Natural killer cell treated with Interleukin-12 subunit alpha and Interleukin-12 subunit beta and Interleukin-15 and Interleukin-18, amount 100 ng/mL, for 72 hours (primary cell): Measurements from ENCODE around the gene NTRK3. TPM values are rescaled to one million over a fixed set of nuclear protein-coding genes. Genes with fewer than 3 reads are reported as not detected.

Experiments
- ATAC-seq, 2 donors: fragments of 150-1000 bp; cut with Tn5 transposase in 1 of 2; sonication (Bioruptor Pico), chemical (Tn5 transposase) in 1 of 2; 2 replicates each; pipeline ENCODE4 v1.10.0; 2021
- DNase-seq: peaks from one replicate; pipeline ENCODE4 v3.0.0; 2022; ENCODE audit warnings: low spot score
- H3K27ac Mint-ChIP-seq, 2 donors: 1 replicate in 1 of 2; 2 replicates in 1 of 2; pipeline ENCODE4 v1.8.0; 2022; ENCODE audit warnings: mixed read lengths in 2 of 2, mild to moderate bottlenecking in 1 of 2, moderate library complexity in 1 of 2
- H3K27me3 Mint-ChIP-seq, 2 donors: 1 replicate in 1 of 2; 2 replicates in 1 of 2; pipeline ENCODE4 v1.8.0; 2022; ENCODE audit warnings: mixed read lengths in 2 of 2
- H3K36me3 Mint-ChIP-seq: one replicate; pipeline ENCODE4 v1.8.0; 2022; ENCODE audit warnings: mixed read lengths
- H3K4me1 Mint-ChIP-seq, 2 donors: 1 replicate in 1 of 2; 2 replicates in 1 of 2; pipeline ENCODE4 v1.8.0; 2022; ENCODE audit warnings: low read depth in 2 of 2, mixed read lengths in 2 of 2, mild to moderate bottlenecking in 1 of 2
- H3K4me3 Mint-ChIP-seq: one replicate; pipeline ENCODE4 v1.8.0; 2022; ENCODE audit warnings: mixed read lengths
- H3K9me3 Mint-ChIP-seq: 2 replicates; pipeline ENCODE4 v1.8.0; 2022; ENCODE audit warnings: mixed read lengths
- total RNA-seq, 2 donors: library from RNA; stranded (reverse); gene quantifications; one replicate each; pipeline ENCODE4 v1.2.3, GENCODE V29; 2022

Gene NTRK3
- total RNA-seq, 2 donors from 2014 or later = 0.42 to 1.2 TPM

DNA sequence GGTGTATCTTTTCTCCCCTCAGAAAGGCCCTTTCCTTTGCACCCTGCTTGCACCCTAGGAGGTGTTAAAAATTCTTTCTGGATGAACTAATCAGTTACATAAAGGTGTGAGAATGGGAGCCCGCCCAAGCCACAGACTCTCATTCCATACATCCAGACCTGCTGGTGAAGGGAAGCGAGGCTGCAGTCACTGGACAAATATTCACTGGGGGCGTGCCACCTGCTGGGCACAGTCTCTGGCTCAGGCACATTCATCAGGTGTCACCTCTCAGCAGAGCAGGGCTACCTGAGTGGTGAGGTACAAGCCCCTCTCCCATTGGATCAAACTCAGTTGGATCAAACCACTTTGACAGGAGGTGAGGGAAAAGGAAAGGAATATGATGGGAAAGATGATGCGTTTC lies 52.0 kb downstream of the NTRK3 start:
- Mint-ChIP-seq H3K27ac (no peak overlapping the region), H3K4me3 (no peak overlapping the region), H3K36me3 (no peaks in the 10 kb centered on the region), H3K4me1 (no peaks in the 10 kb centered on the region), H3K27me3 (peaks cover 11 to 27% of the 10 kb centered on the region in 2 donors), H3K9me3 (no peaks in the 10 kb centered on the region)
- DNase-seq (no peak), ATAC-seq (no peak)

DNA sequence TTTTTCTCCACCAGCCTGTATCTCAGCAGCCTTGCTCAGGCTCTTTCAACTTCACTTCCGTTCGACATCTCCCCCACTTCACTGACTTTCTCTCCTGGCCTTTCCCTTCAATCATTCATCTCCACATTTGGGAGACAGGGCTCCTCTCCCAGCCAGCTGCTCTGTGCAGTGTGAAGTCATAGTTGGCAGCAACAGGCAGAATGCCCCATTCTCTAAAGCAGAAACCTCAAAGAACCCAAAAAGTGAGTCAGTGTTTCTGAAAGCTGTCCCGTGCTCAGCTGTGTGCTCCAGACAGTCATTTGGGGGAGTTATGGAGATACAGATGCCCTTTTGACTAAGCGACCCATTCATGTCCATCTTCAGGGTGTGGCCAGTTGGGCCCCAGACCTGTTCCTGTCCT lies 54.3 kb downstream of the NTRK3 start:
- no peak overlapping the region for H3K4me3 Mint-ChIP-seq
- no peak for ATAC-seq
- peaks cover 8 to 19% of the 10 kb centered on the region in 2 donors for H3K27me3 Mint-ChIP-seq
- no peaks in the 10 kb centered on the region for H3K36me3 Mint-ChIP-seq
- no peak overlapping the region for H3K27ac Mint-ChIP-seq
- H3K4me1 Mint-ChIP-seq = no peaks in the 10 kb centered on the region
- H3K9me3 Mint-ChIP-seq = no peaks in the 10 kb centered on the region
- DNase-seq = no peak

- DNase-seq (no peak), ATAC-seq (no peak)
- Mint-ChIP-seq H3K27me3 (peaks cover 12 to 28% of the 10 kb centered on the region in 2 donors), H3K27ac (no peak overlapping the region), H3K4me3 (no peak overlapping the region), H3K36me3 (no peaks in the 10 kb centered on the region), H3K9me3 (no peaks in the 10 kb centered on the region), H3K4me1 (no peaks in the 10 kb centered on the region)
These were observed 55.3 kb downstream of the NTRK3 start for GRCh38 chr15:88201207-88201606.

- no peaks in the 10 kb centered on the region for H3K36me3 Mint-ChIP-seq
- H3K4me3 Mint-ChIP-seq = no peak overlapping the region
- no peak for ATAC-seq
- H3K27ac Mint-ChIP-seq = no peak overlapping the region
- no peak for DNase-seq
- H3K4me1 Mint-ChIP-seq = no peaks in the 10 kb centered on the region
- no peaks in the 10 kb centered on the region for H3K9me3 Mint-ChIP-seq
- peaks cover 18 to 30% of the 10 kb centered on the region in 2 donors for H3K27me3 Mint-ChIP-seq
These were observed 59.6 kb downstream of the NTRK3 start for GRCh38 chr15:88196961-88197360.

DNA sequence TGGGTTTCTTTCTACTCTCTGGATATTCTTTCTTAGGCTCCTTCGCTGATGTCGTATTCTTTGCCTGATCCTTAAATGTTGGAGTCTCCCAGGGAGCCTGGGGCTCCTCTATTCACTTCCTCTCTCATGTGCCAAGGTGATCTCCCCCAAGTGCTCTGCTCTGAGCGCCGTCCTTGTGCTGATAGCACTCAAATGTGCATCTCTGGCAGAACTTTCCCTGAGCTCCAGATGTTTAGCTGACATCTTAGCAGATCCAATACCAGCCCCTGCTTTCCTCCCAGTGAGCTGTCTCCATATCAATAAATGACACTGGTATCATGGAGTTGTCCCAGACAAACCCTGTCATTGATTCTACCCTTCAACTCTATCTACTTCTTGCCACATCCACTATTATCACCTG lies 62.4 kb downstream of the NTRK3 start:
- Mint-ChIP-seq H3K9me3 (no peaks in the 10 kb centered on the region), H3K27ac (no peak overlapping the region), H3K4me3 (no peak overlapping the region), H3K36me3 (no peaks in the 10 kb centered on the region), H3K27me3 (peaks cover 18 to 28% of the 10 kb centered on the region in 2 donors), H3K4me1 (no peaks in the 10 kb centered on the region)
- no peak for ATAC-seq
- no peak for DNase-seq

- Mint-ChIP-seq H3K9me3 (no peaks in the 10 kb centered on the region), H3K27ac (no peak overlapping the region), H3K36me3 (no peaks in the 10 kb centered on the region), H3K4me1 (no peaks in the 10 kb centered on the region), H3K4me3 (no peak overlapping the region), H3K27me3 (peaks cover 17 to 28% of the 10 kb centered on the region in 2 donors)
- DNase-seq (no peak), ATAC-seq (no peak)
These were observed 63.1 kb downstream of the NTRK3 start for GRCh38 chr15:88193415-88193814.

DNA sequence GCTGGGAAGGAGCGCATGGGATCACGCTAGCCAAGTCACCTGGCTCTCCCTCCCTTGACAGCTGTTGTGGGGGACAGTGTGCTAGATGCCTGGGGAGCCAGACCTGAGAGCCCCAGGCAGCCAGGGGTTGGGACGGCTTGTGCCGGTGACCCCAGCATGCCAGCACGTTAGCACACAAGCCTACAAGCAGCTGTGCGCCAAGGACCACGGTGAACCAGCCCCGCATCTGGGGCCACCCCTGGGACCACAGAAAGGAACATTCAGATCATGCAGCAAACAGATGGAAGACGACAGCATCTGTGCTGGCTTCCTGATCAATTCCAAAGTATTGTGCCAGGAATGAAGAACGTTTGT lies 64.8 kb downstream of the NTRK3 start:
- no peak overlapping the region for H3K27ac Mint-ChIP-seq
- no peaks in the 10 kb centered on the region for H3K36me3 Mint-ChIP-seq
- H3K4me3 Mint-ChIP-seq = no peak overlapping the region
- no peak for DNase-seq
- ATAC-seq = no peak
- no peaks in the 10 kb centered on the region for H3K9me3 Mint-ChIP-seq
- no peaks in the 10 kb centered on the region for H3K4me1 Mint-ChIP-seq
- H3K27me3 Mint-ChIP-seq = peaks cover 16 to 21% of the 10 kb centered on the region in 2 donors

DNA sequence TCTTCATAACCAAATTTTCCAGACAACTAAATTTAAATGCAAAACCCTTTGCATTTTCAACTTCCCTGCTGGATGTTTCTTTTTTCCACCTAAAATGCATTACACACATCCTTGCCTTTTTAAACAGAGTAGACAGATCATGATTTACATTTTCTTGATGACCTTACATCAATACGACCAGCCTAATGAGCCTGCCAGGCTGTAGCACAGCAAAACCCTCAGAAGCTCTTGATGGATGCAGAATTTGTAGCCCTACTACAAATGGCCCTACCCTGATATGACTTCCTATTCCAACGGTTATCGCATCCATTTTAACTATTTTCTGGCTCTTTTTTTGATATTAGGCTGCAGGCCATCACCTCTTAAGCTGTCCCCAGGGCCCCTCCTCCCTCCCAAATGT lies 66.3 kb downstream of the NTRK3 start:
- Mint-ChIP-seq H3K9me3 (no peaks in the 10 kb centered on the region), H3K36me3 (no peaks in the 10 kb centered on the region), H3K4me1 (no peaks in the 10 kb centered on the region), H3K27ac (no peak overlapping the region), H3K27me3 (peaks cover 16% of the 10 kb centered on the region in 2 donors), H3K4me3 (no peak overlapping the region)
- DNase-seq = no peak
- no peak for ATAC-seq

DNA sequence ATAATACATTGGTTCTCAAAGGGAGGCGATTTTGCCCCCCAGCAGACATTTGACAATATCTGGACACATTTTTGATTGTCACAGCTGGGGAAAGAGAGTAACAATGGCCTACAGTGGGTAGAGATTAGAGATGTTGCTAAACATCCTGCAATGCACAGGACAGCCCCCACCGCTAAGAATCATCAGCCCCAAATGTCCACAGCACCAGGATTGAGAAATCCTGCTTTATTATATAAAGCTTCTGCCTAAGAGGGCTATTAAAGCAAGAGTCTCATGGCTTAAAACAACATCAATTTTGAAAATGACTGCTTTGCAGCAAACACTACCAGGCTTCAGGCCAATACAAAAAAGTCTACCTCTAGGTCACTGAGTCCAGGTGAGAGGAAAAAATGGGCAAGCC lies 68.2 kb downstream of the NTRK3 start:
- no peak overlapping the region for H3K4me3 Mint-ChIP-seq
- DNase-seq (no peak), ATAC-seq (no peak)
- no peaks in the 10 kb centered on the region for H3K36me3 Mint-ChIP-seq
- H3K27me3 Mint-ChIP-seq = peaks cover 0 to 9% of the 10 kb centered on the region in 2 donors
- H3K9me3 Mint-ChIP-seq = no peaks in the 10 kb centered on the region
- no peaks in the 10 kb centered on the region for H3K4me1 Mint-ChIP-seq
- H3K27ac Mint-ChIP-seq = no peak overlapping the region

GRCh38 chr15:88187195-88187594 lies 69.3 kb downstream of the NTRK3 start:
- Mint-ChIP-seq H3K4me3 (no peak overlapping the region), H3K9me3 (no peaks in the 10 kb centered on the region), H3K36me3 (no peaks in the 10 kb centered on the region)

DNA sequence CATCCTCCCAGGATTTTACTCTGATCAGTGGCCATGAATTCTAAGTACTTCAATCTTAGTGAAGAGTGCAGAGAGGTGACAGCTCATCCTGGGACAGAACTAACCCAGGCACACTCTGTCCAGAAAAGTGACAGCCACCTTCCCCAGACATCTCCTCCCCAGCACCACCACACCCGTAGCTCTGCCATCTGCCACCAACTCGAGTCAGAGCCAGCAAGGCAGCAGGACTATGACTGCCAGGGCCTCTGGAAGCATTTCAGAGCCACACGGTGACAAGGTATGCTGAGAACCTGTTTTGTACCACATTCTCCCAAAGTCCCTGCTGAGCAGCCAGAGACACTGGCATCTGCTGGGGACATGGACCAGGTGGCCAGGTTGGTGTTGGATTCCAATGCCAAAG lies 71.0 kb downstream of the NTRK3 start:
- DNase-seq (no peak), ATAC-seq (no peak)
- Mint-ChIP-seq H3K4me3 (no peak overlapping the region), H3K36me3 (no peaks in the 10 kb centered on the region), H3K9me3 (no peaks in the 10 kb centered on the region), H3K4me1 (no peaks in the 10 kb centered on the region), H3K27me3 (peaks cover 0 to 4% of the 10 kb centered on the region in 2 donors), H3K27ac (no peak overlapping the region)

More at GRCh38 chr15:88187195-88187594, 69.3 kb downstream of the NTRK3 start:
- Mint-ChIP-seq H3K27me3 (peaks cover 0 to 4% of the 10 kb centered on the region in 2 donors), H3K4me1 (no peaks in the 10 kb centered on the region), H3K27ac (no peak overlapping the region)
- DNase-seq = no peak
- ATAC-seq = no peak

GRCh38 chr15:88181613-88182012 lies 74.9 kb downstream of the NTRK3 start:
- Mint-ChIP-seq H3K27me3 (peaks cover 4 to 7% of the 10 kb centered on the region in 2 donors), H3K4me3 (no peak overlapping the region), H3K4me1 (no peaks in the 10 kb centered on the region), H3K36me3 (no peaks in the 10 kb centered on the region), H3K27ac (no peak overlapping the region), H3K9me3 (no peaks in the 10 kb centered on the region)
- DNase-seq (no peak), ATAC-seq (no peak)

DNA sequence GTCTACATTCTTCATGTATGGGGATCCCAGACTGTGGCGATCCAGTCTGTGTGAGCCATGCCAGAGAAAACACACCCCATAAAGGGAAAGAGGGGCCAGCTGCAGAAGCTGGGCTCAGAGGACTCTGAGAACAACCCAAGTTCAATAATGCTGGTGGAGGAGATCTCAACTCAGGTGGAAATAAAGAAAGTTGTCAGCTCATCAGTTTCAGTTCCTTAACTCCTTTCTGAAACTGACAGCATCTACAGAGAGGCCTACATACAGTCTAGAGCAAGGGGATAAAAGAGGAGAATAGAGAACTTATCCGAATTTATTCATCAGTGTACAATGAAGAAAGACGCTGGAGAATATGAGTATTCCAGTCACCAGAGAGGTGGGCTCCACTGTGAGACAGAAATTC lies 77.0 kb downstream of the NTRK3 start:
- no peaks in the 10 kb centered on the region for H3K9me3 Mint-ChIP-seq
- no peak overlapping the region for H3K27ac Mint-ChIP-seq
- no peak for DNase-seq
- no peak overlapping the region for H3K4me3 Mint-ChIP-seq
- H3K36me3 Mint-ChIP-seq = no peaks in the 10 kb centered on the region
- no peak for ATAC-seq
- peaks cover 2 to 10% of the 10 kb centered on the region in 2 donors for H3K27me3 Mint-ChIP-seq
- no peaks in the 10 kb centered on the region for H3K4me1 Mint-ChIP-seq

DNA sequence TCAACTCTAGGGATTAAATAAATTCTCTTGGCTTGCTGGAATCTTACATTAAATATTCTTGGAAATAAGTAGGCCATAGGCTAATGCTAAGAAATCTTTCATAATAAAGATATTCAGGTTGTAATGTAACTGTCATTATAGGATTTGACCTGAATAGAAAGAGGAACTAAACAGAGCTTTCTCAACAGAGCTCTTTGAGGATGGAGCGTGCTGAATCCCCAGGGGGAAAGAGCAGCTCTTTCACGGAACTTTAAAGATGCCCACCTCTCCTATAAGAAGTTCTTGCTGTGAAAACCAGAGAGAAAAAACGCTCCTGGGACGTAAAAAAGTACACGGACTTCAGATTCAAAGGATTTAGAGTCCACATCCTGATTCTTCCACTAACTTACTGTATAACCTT lies 77.9 kb downstream of the NTRK3 start:
- Mint-ChIP-seq H3K4me3 (no peak overlapping the region), H3K36me3 (no peaks in the 10 kb centered on the region), H3K4me1 (no peaks in the 10 kb centered on the region), H3K27ac (no peak overlapping the region), H3K27me3 (peaks cover 2 to 10% of the 10 kb centered on the region in 2 donors), H3K9me3 (no peaks in the 10 kb centered on the region)
- DNase-seq (no peak), ATAC-seq (no peak)

GRCh38 chr15:88177451-88177850 lies 79.1 kb downstream of the NTRK3 start:
- no peak for ATAC-seq
- no peak overlapping the region for H3K4me3 Mint-ChIP-seq
- H3K4me1 Mint-ChIP-seq = no peaks in the 10 kb centered on the region
- no peaks in the 10 kb centered on the region for H3K36me3 Mint-ChIP-seq
- no peak overlapping the region for H3K27ac Mint-ChIP-seq
- no peak for DNase-seq
- H3K27me3 Mint-ChIP-seq = peaks cover 4 to 12% of the 10 kb centered on the region in 2 donors
- no peaks in the 10 kb centered on the region for H3K9me3 Mint-ChIP-seq
